HEK293T (cell line): ENCODE measurements around the gene XPNPEP2.

ENCODE experiments used
- CTCF ChIA-PET: fragments of 350-600 bp; formaldehyde crosslinking; extraction: SDS; loops from one replicate; lab custom pipeline; 2021; ENCODE audit warnings: antibody characterized with exemption, inconsistent platforms; lab: Yijun Ruan, JAX
- POLR2A ChIA-PET: fragments of 350-600 bp; formaldehyde crosslinking; extraction: SDS; loops from one replicate; lab custom pipeline; 2020; ENCODE audit warnings: antibody characterized with exemption, inconsistent platforms; lab: Yijun Ruan, JAX
- DNase-seq: peaks from one replicate; pipeline ENCODE4 v3.0.0; 2012; ENCODE audit warnings: mixed read lengths; ENCODE audit errors: extremely low spot score
- ARNT ChIP-seq: fragments of 450-650 bp; IDR thresholded peaks from 2 replicates; pipeline ENCODE4 v1.6.1; 2017; ENCODE audit warnings: mild to moderate bottlenecking
- BHLHE40 ChIP-seq: fragments of 450-650 bp; IDR thresholded peaks from 2 replicates; pipeline ENCODE4 v1.6.1; 2016; ENCODE audit warnings: mild to moderate bottlenecking, moderate library complexity, borderline replicate concordance
- CTBP1 ChIP-seq: fragments of 450-650 bp; IDR thresholded peaks from 2 replicates; pipeline ENCODE4 v1.6.1; 2016; ENCODE audit warnings: borderline replicate concordance
- ELF4 ChIP-seq: fragments of 450-650 bp; IDR thresholded peaks from 2 replicates; pipeline ENCODE4 v1.6.1; 2017; ENCODE audit warnings: antibody characterized with exemption
- FOXA1 ChIP-seq: fragments of 450-650 bp; IDR thresholded peaks from 2 replicates; pipeline ENCODE4 v1.6.1; 2016; ENCODE audit warnings: mild to moderate bottlenecking
- FOXK2 ChIP-seq: fragments of 450-650 bp; IDR thresholded peaks from 2 replicates; pipeline ENCODE4 v1.6.1; 2016; ENCODE audit warnings: mild to moderate bottlenecking
- FOXM1 ChIP-seq: fragments of 450-650 bp; IDR thresholded peaks from 2 replicates; pipeline ENCODE4 v1.6.1; 2017; ENCODE audit warnings: mild to moderate bottlenecking, borderline replicate concordance
- HDGF ChIP-seq: fragments of 450-650 bp; IDR thresholded peaks from 2 replicates; pipeline ENCODE4 v1.6.1; 2017; ENCODE audit warnings: antibody characterized with exemption, borderline replicate concordance
- L3MBTL2 ChIP-seq: fragments of 450-650 bp; conservative IDR thresholded peaks from 2 replicates; pipeline ENCODE4 v1.6.1; 2016; ENCODE audit warnings: mild to moderate bottlenecking
- LEF1 ChIP-seq: fragments of 450-650 bp; IDR thresholded peaks from 2 replicates; pipeline ENCODE4 v1.6.1; 2017; ENCODE audit warnings: mild to moderate bottlenecking, borderline replicate concordance
- NFRKB ChIP-seq: fragments of 450-650 bp; IDR thresholded peaks from 2 replicates; pipeline ENCODE4 v1.6.1; 2016; ENCODE audit warnings: mild to moderate bottlenecking, moderate library complexity
- SP1 ChIP-seq: fragments of 450-650 bp; IDR thresholded peaks from 2 replicates; pipeline ENCODE4 v1.6.1; 2017
- SUZ12 ChIP-seq: fragments of 450-650 bp; IDR thresholded peaks from 2 replicates; pipeline ENCODE4 v1.6.1; 2016; ENCODE audit warnings: mild to moderate bottlenecking
- TARDBP ChIP-seq: fragments of 450-650 bp; IDR thresholded peaks from 2 replicates; pipeline ENCODE4 v1.6.1; 2016
- ZNF384 ChIP-seq: fragments of 450-650 bp; IDR thresholded peaks from 2 replicates; pipeline ENCODE4 v1.6.1; 2016
- TF ChIP-seq, protein P1 (sequence below): fragments of 450-650 bp; IDR thresholded peaks from 2 replicates; pipeline ENCODE4 v1.6.1; 2016

XPNPEP2 gene

DNA sequence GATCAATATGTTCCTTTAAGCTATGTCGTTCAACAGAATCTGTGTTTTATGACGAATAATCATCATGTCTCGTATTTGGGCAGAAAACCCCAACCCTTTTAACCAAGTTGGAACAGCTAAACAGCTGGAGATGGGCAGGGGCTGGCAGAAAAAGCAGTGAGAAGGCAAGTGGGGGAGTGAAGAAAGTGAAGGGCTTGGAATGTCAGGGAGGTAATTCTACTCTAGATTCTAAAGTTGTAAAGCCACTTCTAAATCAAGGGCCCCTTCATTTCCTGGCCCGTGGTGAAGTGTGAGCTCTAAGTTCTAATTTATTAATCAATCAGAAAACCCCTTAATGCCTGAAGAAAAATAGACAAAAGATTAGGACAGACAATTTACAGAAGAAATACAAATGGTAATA is 61.4 kb downstream of the XPNPEP2 start:
- DNase-seq = no peak
- ChIA-PET POLR2A (no interaction called here), CTCF (no interaction called here)
- no peak for TF ChIP-seq FOXM1
- TF ChIP-seq HDGF = no peak
- TF ChIP-seq, protein P1, sequence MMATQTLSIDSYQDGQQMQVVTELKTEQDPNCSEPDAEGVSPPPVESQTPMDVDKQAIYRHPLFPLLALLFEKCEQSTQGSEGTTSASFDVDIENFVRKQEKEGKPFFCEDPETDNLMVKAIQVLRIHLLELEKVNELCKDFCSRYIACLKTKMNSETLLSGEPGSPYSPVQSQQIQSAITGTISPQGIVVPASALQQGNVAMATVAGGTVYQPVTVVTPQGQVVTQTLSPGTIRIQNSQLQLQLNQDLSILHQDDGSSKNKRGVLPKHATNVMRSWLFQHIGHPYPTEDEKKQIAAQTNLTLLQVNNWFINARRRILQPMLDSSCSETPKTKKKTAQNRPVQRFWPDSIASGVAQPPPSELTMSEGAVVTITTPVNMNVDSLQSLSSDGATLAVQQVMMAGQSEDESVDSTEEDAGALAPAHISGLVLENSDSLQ = no peak
- no peak for TF ChIP-seq ARNT
- no peak for TF ChIP-seq SUZ12
- no peak for TF ChIP-seq L3MBTL2
- no peak for TF ChIP-seq LEF1
- no peak for TF ChIP-seq CTBP1

DNA sequence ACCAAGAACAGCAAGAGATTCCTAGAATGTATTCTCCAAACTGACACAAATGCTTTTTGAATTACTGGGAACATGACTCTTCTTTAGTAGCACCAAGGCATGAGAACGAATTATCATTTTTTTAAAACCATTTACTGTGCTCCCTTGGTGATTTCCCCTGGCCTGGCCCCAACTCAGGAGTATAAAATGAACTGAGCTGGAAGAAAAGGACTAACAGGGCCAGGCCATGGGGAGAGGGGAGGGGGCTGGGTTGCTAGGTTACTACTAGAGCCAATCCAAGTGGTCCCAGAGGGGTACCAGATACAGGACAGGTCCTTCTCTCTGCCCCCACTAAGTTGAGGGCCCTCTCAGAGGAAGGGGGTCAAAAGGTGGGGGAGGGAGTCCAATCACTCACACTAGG is 64.1 kb downstream of the XPNPEP2 start:
- ChIA-PET POLR2A (interaction anchor here (1.1 kb wide), 1 partner anchor 103 kb away, joined by 3 read pairs; the partner anchor contains the start of gene UTP14A), CTCF (no interaction called here)
- TF ChIP-seq ELF4 = no peak
- TF ChIP-seq ARNT = no peak
- no peak for TF ChIP-seq FOXK2
- no peak for TF ChIP-seq NFRKB
- TF ChIP-seq, protein P1 = no peak
- TF ChIP-seq ZNF384 = no peak
- no peak for TF ChIP-seq CTBP1
- no peak for TF ChIP-seq SP1
- TF ChIP-seq BHLHE40 = no peak
- no peak for TF ChIP-seq HDGF
- no peak for TF ChIP-seq TARDBP
- TF ChIP-seq LEF1 = no peak
- TF ChIP-seq FOXA1 = no peak
- TF ChIP-seq FOXM1 = no peak
- TF ChIP-seq L3MBTL2 = no peak
- no peak for TF ChIP-seq SUZ12
- DNase-seq = no peak

DNA sequence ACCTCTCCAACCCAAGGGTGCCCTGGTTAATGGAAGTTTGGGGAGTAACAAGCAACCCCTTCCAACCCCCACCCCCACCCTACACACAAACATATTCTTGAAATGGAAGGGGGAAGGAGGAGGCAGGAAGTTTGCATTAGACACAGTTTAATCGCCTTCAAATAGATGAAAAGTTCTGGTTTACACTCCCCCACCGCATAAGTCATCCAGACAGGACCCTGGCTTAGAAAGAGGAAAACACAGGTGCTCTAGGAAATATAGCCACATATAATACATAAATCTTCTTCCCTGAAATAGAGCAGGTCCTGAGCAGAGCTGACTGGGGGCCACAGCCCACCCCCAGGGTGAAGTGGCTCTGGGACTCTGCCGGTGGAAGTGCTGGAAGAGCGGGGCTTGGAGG is 66.0 kb downstream of the XPNPEP2 start:
- ChIA-PET POLR2A (no interaction called here), CTCF (no interaction called here)
- no peak for TF ChIP-seq FOXK2
- TF ChIP-seq ZNF384 = no peak
- no peak for TF ChIP-seq L3MBTL2
- TF ChIP-seq FOXA1 = no peak
- TF ChIP-seq CTBP1 = no peak
- no peak for DNase-seq

DNA sequence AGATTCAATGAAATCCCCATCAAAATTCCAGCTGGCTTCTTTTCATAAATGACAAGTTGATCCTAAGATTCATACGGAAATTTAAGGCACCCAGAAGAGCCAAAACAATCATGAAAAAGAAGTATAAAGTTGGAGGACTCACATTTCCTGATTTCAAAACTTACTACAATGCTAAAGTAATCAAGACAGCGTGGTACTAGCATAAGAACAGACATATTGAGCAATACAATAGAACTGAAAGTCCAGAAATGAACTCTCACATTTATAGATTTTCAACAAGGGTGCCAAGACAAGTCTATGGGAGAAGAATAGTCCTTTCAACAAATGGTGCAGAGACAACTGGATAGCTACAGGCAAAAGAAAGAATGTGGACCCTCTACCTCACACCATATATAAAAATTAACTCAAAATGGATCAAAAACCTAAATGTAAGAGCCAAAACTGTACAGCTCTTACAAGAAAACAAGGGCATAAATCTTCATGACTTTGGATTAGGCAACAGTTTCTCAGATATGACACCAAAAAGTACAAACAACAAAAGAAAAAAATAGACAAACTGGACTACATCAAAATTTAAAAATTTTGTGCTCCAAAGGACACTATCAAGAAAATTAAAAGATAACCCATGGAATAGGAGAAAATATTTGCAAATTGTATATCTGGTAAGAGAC is 69.5 kb downstream of the XPNPEP2 start:
- no peak for TF ChIP-seq SP1
- TF ChIP-seq, protein P1 = no peak
- no peak for TF ChIP-seq BHLHE40
- TF ChIP-seq CTBP1 = no peak
- no peak for TF ChIP-seq ZNF384
- no peak for TF ChIP-seq LEF1
- no peak for TF ChIP-seq NFRKB
- no peak for TF ChIP-seq L3MBTL2
- TF ChIP-seq FOXA1 = no peak
- TF ChIP-seq SUZ12 = no peak
- TF ChIP-seq FOXM1 = no peak
- no peak for TF ChIP-seq ELF4
- TF ChIP-seq FOXK2 = no peak
- no peak for TF ChIP-seq ARNT
- no peak for TF ChIP-seq HDGF
- TF ChIP-seq TARDBP = no peak
- POLR2A ChIA-PET = no interaction called here
- DNase-seq = no peak
- CTCF ChIA-PET = interaction anchor here (0.5 kb wide), 1 partner anchor 24 kb away, joined by 3 read pairs; no protein-coding TSS in a partner anchor

DNA sequence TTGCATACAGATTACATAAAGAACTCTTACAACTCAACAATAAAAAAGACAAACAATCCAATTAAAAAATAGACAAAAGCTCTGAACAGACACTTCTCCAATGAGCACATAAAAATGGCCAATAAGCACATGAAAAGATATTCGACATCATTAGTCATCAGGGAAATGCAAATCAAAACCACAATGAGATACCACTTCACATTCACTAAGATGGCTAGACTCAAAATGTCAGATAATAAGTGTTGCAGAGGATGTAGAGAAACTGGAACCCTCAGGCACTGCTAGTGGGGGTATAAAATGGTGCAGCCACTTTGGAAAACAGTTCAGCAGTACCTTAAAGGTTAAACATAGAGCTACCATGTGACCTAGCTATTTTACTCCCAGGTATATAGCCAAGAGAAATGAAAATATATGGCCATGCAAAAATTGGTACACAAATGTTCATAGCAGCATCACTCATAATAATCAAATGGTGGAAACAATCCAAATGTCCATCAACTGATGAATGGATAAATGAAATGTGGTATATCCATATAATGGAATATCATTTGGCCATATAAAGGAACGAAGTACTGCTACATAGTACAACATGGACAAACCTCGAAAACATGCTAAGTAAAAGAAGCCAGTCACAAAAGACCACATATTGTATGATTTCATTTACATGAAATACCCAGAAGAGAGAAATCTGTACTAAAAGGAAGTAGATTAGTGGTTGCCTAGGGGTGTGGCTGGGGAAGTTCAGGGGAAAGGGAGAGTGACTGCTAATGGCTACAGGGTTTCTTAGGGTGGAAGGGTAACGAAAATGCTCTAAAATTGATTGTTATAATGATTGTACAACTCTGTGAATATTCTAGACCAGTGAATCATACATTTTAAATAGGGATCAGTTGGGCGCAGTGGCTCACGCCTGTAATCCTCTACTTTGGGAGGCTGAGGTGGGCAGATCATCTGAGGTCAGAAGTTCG is 70.3 kb downstream of the XPNPEP2 start:
- TF ChIP-seq ZNF384 (no peak), CTBP1 (no peak), BHLHE40 (no peak), L3MBTL2 (no peak), TARDBP (no peak), ELF4 (no peak), SUZ12 (no peak), ARNT (no peak), FOXA1 (no peak), FOXM1 (no peak), NFRKB (no peak), SP1 (no peak), HDGF (no peak), FOXK2 (no peak), LEF1 (no peak)
- TF ChIP-seq, protein P1 = no peak
- ChIA-PET POLR2A (no interaction called here), CTCF (interaction anchor here (0.5 to 0.7 kb wide), 2 partner anchors 23 to 195 kb away, joined by 3 to 7 read pairs; no protein-coding TSS in a partner anchor)
- DNase-seq = no peak
